B cell (primary cell): ENCODE results near the gene ANKRD13D. TPM values are rescaled to one million over a fixed set of nuclear protein-coding genes. Genes with fewer than 3 reads are reported as not detected.

Experiments
- ATAC-seq: fragments of 200-7000 bp; cut with Tn5 transposase; one replicate; pipeline ENCODE4 v1.10.0; 2021; ENCODE audit warnings: low read depth, mild to moderate bottlenecking, moderate number of reproducible peaks, moderate library complexity
- CTCF ChIA-PET: fragments of 350-600 bp; sonication (Branson Sonifier 250); formaldehyde crosslinking; loops from one replicate; lab custom pipeline; 2021; ENCODE audit warnings: antibody characterized with exemption, inconsistent platforms; lab: Charles Lee
- POLR2A ChIA-PET: fragments of 350-600 bp; sonication (Branson Sonifier 250); formaldehyde crosslinking; loops from one replicate; lab custom pipeline; 2021; ENCODE audit warnings: antibody characterized with exemption; lab: Charles Lee
- DNase-seq: peaks from one replicate; pipeline ENCODE4 v3.0.0; 2013
- H2AFZ ChIP-seq: 2 replicates; pipeline ENCODE4 v1.6.1; 2012; ENCODE audit warnings: mild to moderate bottlenecking, low read depth, low read length; ENCODE audit not compliant: insufficient read depth, poor library complexity, severe bottlenecking
- H3K27ac ChIP-seq, 2 donors: 1 replicate in 1 of 2; 2 replicates in 1 of 2; pipeline ENCODE4 v1.5.1; 2012 to 2013; ENCODE audit warnings: low read length in 2 of 2, mild to moderate bottlenecking in 2 of 2, moderate library complexity in 1 of 2
- H3K27me3 ChIP-seq, 4 experiments: fragments of 200-600 bp in 1 of 4; sonication (generic) in 1 of 4; replicated peaks in 1 of 4; 1 replicate in 2 of 4; 2 replicates in 2 of 4; pipeline versions ENCODE4 v1.6.1 to v1.7.0; 2013 to 2016; ENCODE audit warnings: low read length in 3 of 4, mild to moderate bottlenecking in 2 of 4, mixed read lengths in 1 of 4, moderate library complexity in 1 of 4; ENCODE audit not compliant: insufficient read depth in 4 of 4, control insufficient read depth in 3 of 4; ENCODE audit errors: control extremely low read depth in 1 of 4
- H3K36me3 ChIP-seq, 2 experiments: replicated peaks in 1 of 2; 1 replicate in 1 of 2; 2 replicates in 1 of 2; pipeline versions ENCODE4 v1.6.1 to v1.7.1; 2013; ENCODE audit warnings: low read length in 1 of 2; ENCODE audit not compliant: insufficient read depth in 2 of 2, control insufficient read depth in 1 of 2; ENCODE audit errors: control extremely low read depth in 1 of 2, extremely low read depth in 1 of 2
- H3K4me1 ChIP-seq, 2 donors: fragments of 200-600 bp in 1 of 2; sonication (generic) in 1 of 2; 1 replicate in 1 of 2; 2 replicates in 1 of 2; pipeline versions ENCODE4 v1.5.1 to v1.6.1; 2013 to 2017; ENCODE audit warnings: low read length in 2 of 2; ENCODE audit not compliant: control insufficient read depth in 2 of 2, insufficient read depth in 2 of 2
- H3K4me2 ChIP-seq: replicated peaks from 2 replicates; pipeline ENCODE3; 2012; ENCODE audit warnings: mild to moderate bottlenecking, low read depth, low read length; ENCODE audit not compliant: poor library complexity, severe bottlenecking
- H3K4me3 ChIP-seq, 5 experiments: fragments of 200-600 bp in 1 of 5; sonication (generic) in 1 of 5; 1 replicate in 3 of 5; 2 replicates in 2 of 5; pipeline versions ENCODE4 v1.5.1 to v1.7.0; 2011 to 2016; ENCODE audit warnings: low read length in 4 of 5, mild to moderate bottlenecking in 4 of 5, low read depth in 2 of 5, control low read depth in 1 of 5, moderate library complexity in 1 of 5; ENCODE audit not compliant: insufficient read depth in 1 of 5; ENCODE audit errors: control extremely low read depth in 1 of 5, extremely low read depth in 1 of 5
- H3K79me2 ChIP-seq: fragments of 200-600 bp; sonication (generic); one replicate; pipeline ENCODE4 v1.6.0; 2016; ENCODE audit warnings: low read length; ENCODE audit not compliant: control insufficient read depth, insufficient read depth
- H3K9ac ChIP-seq: fragments of 200-600 bp; sonication (generic); 2 replicates; pipeline ENCODE4 v1.6.1; 2017; ENCODE audit warnings: mild to moderate bottlenecking, low read length, moderate library complexity
- H3K9me3 ChIP-seq, 3 donors: one replicate each; pipeline versions ENCODE4 v1.6.1 to v1.7.1; 2013; ENCODE audit warnings: low read length in 2 of 3; ENCODE audit not compliant: control insufficient read depth in 2 of 3, insufficient read depth in 1 of 3; ENCODE audit errors: control extremely low read depth in 1 of 3
- H4K20me1 ChIP-seq: 2 replicates; pipeline ENCODE4 v1.6.0; 2012; ENCODE audit warnings: mild to moderate bottlenecking, low read length; ENCODE audit not compliant: insufficient read depth, control insufficient read depth, poor library complexity, severe bottlenecking
- H3K27ac Mint-ChIP-seq: one replicate; pipeline ENCODE4 v1.8.0; 2021; ENCODE audit warnings: mixed read lengths
- H3K27me3 Mint-ChIP-seq: one replicate; pipeline ENCODE4 v1.8.0; 2021; ENCODE audit warnings: mixed read lengths
- H3K4me1 Mint-ChIP-seq: one replicate; pipeline ENCODE4 v1.8.0; 2021; ENCODE audit warnings: mixed read lengths
- H3K4me3 Mint-ChIP-seq: one replicate; pipeline ENCODE4 v1.8.0; 2021; ENCODE audit warnings: mixed read lengths
- H3K9me3 Mint-ChIP-seq: one replicate; pipeline ENCODE4 v1.8.0; 2022; ENCODE audit warnings: mixed read lengths; ENCODE audit not compliant: insufficient read depth
- CTCF ChIP-seq: fragments of 200-600 bp; IDR thresholded peaks from one replicate; pipeline ENCODE4 v1.8.0; 2022; ENCODE audit warnings: antibody characterized with exemption, mild to moderate bottlenecking
- EZH2 ChIP-seq: IDR thresholded peaks from 2 replicates; pipeline ENCODE4 v1.6.1; 2012; ENCODE audit warnings: borderline replicate concordance, low read depth, mild to moderate bottlenecking, moderate library complexity, low read length; ENCODE audit not compliant: insufficient read depth, poor library complexity, severe bottlenecking
- WGBS: methylation state at CpG from one replicate; pipeline ENCODE4 v1.1.5; 2013; ENCODE audit warnings: missing lambda C conversion rate; ENCODE audit not compliant: insufficient coverage; 5-methylcytosine and 5-hydroxymethylcytosine counted together
- intact Hi-C: fragments of 100-400 bp; cut with micrococcal nuclease; formaldehyde crosslinking; loops from one replicate; pipeline ENCODE4 v1.10.0; 2022
- polyA plus RNA-seq: library from polyadenylated mRNA; depleted of rRNA; stranded (reverse); fragments of >200 nt; gene quantifications from 2 replicates; pipeline ENCODE4 v1.2.3, GENCODE V29; 2012
- total RNA-seq, 2 donors: library from RNA; stranded (reverse); fragments of 120-200 nt in 1 of 2; gene quantifications; 1 replicate in 1 of 2; 2 replicates in 1 of 2; pipeline versions ENCODE4 v1.2.3 to v1.2.4, GENCODE V29; 2013 to 2022

Gene ANKRD13D
- total and polyA plus RNA-seq, 2 donors (not counting 1 experiment from before 2014, with no cell fraction given): 189 to 252 TPM

- intact Hi-C loops: no loop called here
- Mint-ChIP-seq H3K9me3 (peaks cover 4% of the 10 kb centered on the region), H3K4me1 (peaks cover 5% of the 10 kb centered on the region), H3K4me3 (no peak overlapping the region), H3K27me3 (no peaks in the 10 kb centered on the region), H3K27ac (no peak overlapping the region)
- Histone ChIP-seq H3K36me3 (peaks cover 8 to 64% of the 10 kb centered on the region in 2 experiments), H2AFZ (no peak overlapping the region), H3K79me2 (peaks cover 53% of the 10 kb centered on the region), H4K20me1 (peaks cover 43% of the 10 kb centered on the region), H3K4me3 (no peak overlapping the region), H3K9ac (no peak overlapping the region), H3K4me2 (no peak overlapping the region), H3K4me1 (peaks cover 3 to 4% of the 10 kb centered on the region in 2 donors), H3K27ac (no peak overlapping the region), H3K9me3 (peaks cover 7 to 15% (median 15%) of the 10 kb centered on the region in 3 donors), H3K27me3 (no peaks in the 10 kb centered on the region)
- WGBS: 97% methylated on average over 26 of the region's 29 CpGs
- DNase-seq (no peak), ATAC-seq (no peak)
- TF ChIP-seq CTCF (no peak), EZH2 (no peak)
- ChIA-PET CTCF (interaction anchor here (2.9 kb wide), 1 partner anchor 37 kb away, joined by 11 read pairs; no protein-coding TSS in a partner anchor), POLR2A (no interaction called here)
These were observed 10.5 kb downstream of the ANKRD13D start for GRCh38 chr11:67299471-67300191.

GRCh38 chr11:67300256-67300755 is 11.2 kb downstream of the ANKRD13D start:
- intact Hi-C loops: no loop called here
- TF ChIP-seq CTCF (no peak), EZH2 (no peak)
- H3K4me2 ChIP-seq: no peak overlapping the region
- no peak for ATAC-seq
- ChIA-PET CTCF (interaction anchor here (2.9 kb wide), 1 partner anchor 38 kb away, joined by 11 read pairs; no protein-coding TSS in a partner anchor), POLR2A (interaction anchor here (1.3 kb wide), 1 partner anchor 116 kb away, joined by 4 read pairs; no protein-coding TSS in a partner anchor)
- Mint-ChIP-seq H3K9me3 (peaks cover 4% of the 10 kb centered on the region), H3K27me3 (no peaks in the 10 kb centered on the region), H3K27ac (no peak overlapping the region), H3K4me3 (no peak overlapping the region), H3K4me1 (peaks cover 3% of the 10 kb centered on the region)
- no peak overlapping the region for H2AFZ ChIP-seq
- no peak overlapping the region for H3K27ac ChIP-seq
- peaks cover 6 to 13% (median 11%) of the 10 kb centered on the region in 3 donors for H3K9me3 ChIP-seq
- peaks cover 3 to 4% of the 10 kb centered on the region in 2 donors for H3K4me1 ChIP-seq
- WGBS: 96% methylated on average over 13 of the region's 13 CpGs
- H3K36me3 ChIP-seq: peaks cover 8 to 62% of the 10 kb centered on the region in 2 experiments
- H3K79me2 ChIP-seq: peaks cover 46% of the 10 kb centered on the region
- no peak overlapping the region for H3K9ac ChIP-seq
- peaks cover 43% of the 10 kb centered on the region for H4K20me1 ChIP-seq
- no peak for DNase-seq
- no peak overlapping the region for H3K4me3 ChIP-seq
- no peaks in the 10 kb centered on the region for H3K27me3 ChIP-seq
